Measurements from ENCODE around the gene WWC2. TPM values are rescaled to one million over a fixed set of nuclear protein-coding genes. Genes with fewer than 3 reads are reported as not detected.
A peak's percentile ranks its signal among the peaks of the same experiment; 100 is the strongest.

WWC2 gene
- total RNA-seq, 1 donor from 2014 or later, result 142 TPM

GRCh38 chr4:183096276-183096965 is 2.6 kb upstream of the WWC2 start:
- ATAC-seq (no peak), DNase-seq (no peak)
- no peak for TF ChIP-seq CTCF (IDR thresholded peaks at IDR 0.05)
- H3K9me3 ChIP-seq, result no peaks in the 10 kb centered on the region
- H3K36me3 ChIP-seq, result no peaks in the 10 kb centered on the region
- intact Hi-C loops (cut with DNase I), result no loop called here
- H3K27ac ChIP-seq, result no peak overlapping the region
- H3K27me3 ChIP-seq, result no peaks in the 10 kb centered on the region
- H3K4me1 ChIP-seq, result peaks cover 11% of the 10 kb centered on the region
- no peak overlapping the region for H3K4me3 ChIP-seq

- intact Hi-C loops (cut with DNase I), result no loop called here
- TF ChIP-seq CTCF (IDR thresholded peaks at IDR 0.05), result no peak
These were observed 1.6 kb upstream of the WWC2 start for GRCh38 chr4:183097231-183098018.

GRCh38 chr4:183098019-183098722 is 886 bp upstream of the WWC2 start:
- Histone ChIP-seq H3K27me3 (no peaks in the 10 kb centered on the region), H3K4me3 (peak overlapping the region; percentile 82), H3K36me3 (no peaks in the 10 kb centered on the region), H3K4me1 (peaks cover 11% of the 10 kb centered on the region), H3K27ac (peak overlapping the region; percentile 98), H3K9me3 (no peaks in the 10 kb centered on the region)
- intact Hi-C loops (cut with DNase I), result no loop called here
- ATAC-seq (peak; percentile 63), DNase-seq (peak; percentile 88)
- no peak for TF ChIP-seq CTCF (IDR thresholded peaks at IDR 0.05)

More at GRCh38 chr4:183097231-183098018, 1.6 kb upstream of the WWC2 start:
- peak overlapping the region; percentile 82 for H3K4me3 ChIP-seq
- H3K27ac ChIP-seq, result peak overlapping the region; percentile 98
- H3K9me3 ChIP-seq, result no peaks in the 10 kb centered on the region
- DNase-seq, result peak; percentile 69
- peaks cover 11% of the 10 kb centered on the region for H3K4me1 ChIP-seq
- ATAC-seq, result no peak
- H3K36me3 ChIP-seq, result no peaks in the 10 kb centered on the region
- no peaks in the 10 kb centered on the region for H3K27me3 ChIP-seq

- peak; percentile 21 for TF ChIP-seq CTCF (IDR thresholded peaks at IDR 0.05)
- peaks cover 9% of the 10 kb centered on the region for H3K4me1 ChIP-seq
- peak; percentile 4 for ATAC-seq
- peak; percentile 82 for DNase-seq
- H3K36me3 ChIP-seq, result no peaks in the 10 kb centered on the region
- intact Hi-C loops (cut with DNase I), result no loop called here
- H3K9me3 ChIP-seq, result no peaks in the 10 kb centered on the region
- H3K4me3 ChIP-seq, result peak overlapping the region; percentile 82
- H3K27ac ChIP-seq, result peak overlapping the region; percentile 98
- no peaks in the 10 kb centered on the region for H3K27me3 ChIP-seq
These were observed 660 bp downstream of the WWC2 start for GRCh38 chr4:183099537-183100297.

- H3K27ac ChIP-seq, result peak overlapping the region; percentile 98
These were observed 1.2 kb downstream of the WWC2 start for GRCh38 chr4:183100298-183100599.

More at GRCh38 chr4:183100298-183100599, 1.2 kb downstream of the WWC2 start:
- no peak for DNase-seq
- H3K27me3 ChIP-seq, result no peaks in the 10 kb centered on the region
- no peaks in the 10 kb centered on the region for H3K9me3 ChIP-seq
- intact Hi-C loops (cut with DNase I), result no loop called here
- H3K4me1 ChIP-seq, result peaks cover 4% of the 10 kb centered on the region
- H3K36me3 ChIP-seq, result no peaks in the 10 kb centered on the region
- H3K4me3 ChIP-seq, result peak overlapping the region; percentile 82
- TF ChIP-seq CTCF (IDR thresholded peaks at IDR 0.05), result no peak
- ATAC-seq, result no peak
